Metanephros (tissue), 2 donors: ENCODE measurements around the gene TFDP3. TPM values are rescaled to one million over a fixed set of nuclear protein-coding genes. Genes with fewer than 3 reads are reported as not detected.

Source experiments
- small RNA-seq: library from RNA; depleted of rRNA; stranded (forward); fragments of <200 nt; gene quantifications from one replicate; pipeline ENCODE3, GENCODE V24; 2014; ENCODE audit warnings: low replicate concordance
- total RNA-seq: library from RNA; depleted of rRNA; stranded (reverse); fragments of >200 nt; gene quantifications from one replicate; pipeline ENCODE4 v1.2.3, GENCODE V29; 2014

TFDP3 gene, protein sequence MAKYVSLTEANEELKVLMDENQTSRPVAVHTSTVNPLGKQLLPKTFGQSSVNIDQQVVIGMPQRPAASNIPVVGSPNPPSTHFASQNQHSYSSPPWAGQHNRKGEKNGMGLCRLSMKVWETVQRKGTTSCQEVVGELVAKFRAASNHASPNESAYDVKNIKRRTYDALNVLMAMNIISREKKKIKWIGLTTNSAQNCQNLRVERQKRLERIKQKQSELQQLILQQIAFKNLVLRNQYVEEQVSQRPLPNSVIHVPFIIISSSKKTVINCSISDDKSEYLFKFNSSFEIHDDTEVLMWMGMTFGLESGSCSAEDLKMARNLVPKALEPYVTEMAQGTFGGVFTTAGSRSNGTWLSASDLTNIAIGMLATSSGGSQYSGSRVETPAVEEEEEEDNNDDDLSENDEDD
- not detected for total RNA-seq

GRCh38 chrX:133218329-133218728 is at the start of gene TFDP3:
TFDP3 (minus strand) TSS chrX:133218354; CDS start chrX:133218259, 95 bp downstream.

Small RNA genes lying within 50 kb of the gene (small RNA-seq; reads per million reads assigned to genes)
- not detected for gene RNU1-115P

Other genes with a start within 250 kb of the TFDP3 start
- gene USP26, start 121.2 kb downstream of the TFDP3 start, total RNA-seq = not detected
- gene GPC4, start 197.1 kb upstream of the TFDP3 start, total RNA-seq = 23.4 TPM